IMR-90 (cell line): Measurements from ENCODE around the gene TMEM63B.

Experiments used
- CTCF ChIP-seq: conservative IDR thresholded peaks from 2 replicates; pipeline ENCODE4 v1.5.1; 2012; ENCODE audit warnings: mild to moderate bottlenecking, low read depth, low read length, improper control_type of control experiment
- ELK1 ChIP-seq: fragments of 150-350 bp; IDR thresholded peaks from 2 replicates; pipeline ENCODE4 v1.6.1; 2016; ENCODE audit warnings: low read depth, mild to moderate bottlenecking, low read length, moderate library complexity, borderline replicate concordance
- FOS ChIP-seq: fragments of 150-350 bp; IDR thresholded peaks from 2 replicates; pipeline ENCODE4 v1.6.1; 2016; ENCODE audit warnings: low read depth, low read length
- MAZ ChIP-seq: IDR thresholded peaks from 2 replicates; pipeline ENCODE4 v1.6.1; 2012; ENCODE audit warnings: low read depth, mild to moderate bottlenecking, low read length, improper control_type of control experiment, moderate library complexity, borderline replicate concordance
- MXI1 ChIP-seq: IDR thresholded peaks from 2 replicates; pipeline ENCODE4 v1.6.1; 2012; ENCODE audit warnings: low read depth, mild to moderate bottlenecking, low read length, moderate library complexity, borderline replicate concordance
- NFE2L2 ChIP-seq: fragments of 150-350 bp; IDR thresholded peaks from 2 replicates; pipeline ENCODE4 v1.6.1; 2016; ENCODE audit warnings: low read depth, mild to moderate bottlenecking, low read length
- SMC3 ChIP-seq: fragments of 150-350 bp; IDR thresholded peaks from 2 replicates; pipeline ENCODE4 v1.6.1; 2016; ENCODE audit warnings: low read depth, mild to moderate bottlenecking, antibody characterized with exemption, low read length, moderate library complexity
- USF2 ChIP-seq: fragments of 150-350 bp; IDR thresholded peaks from 2 replicates; pipeline ENCODE4 v1.6.1; 2017; ENCODE audit warnings: mild to moderate bottlenecking, antibody characterized with exemption, low read length, low read depth

GRCh38 chr6:44078827-44079671 lies 48.3 kb upstream of the TMEM63B start:
- peak; percentile 94 for TF ChIP-seq CTCF
- TF ChIP-seq FOS = no peak
- 0 out of 2 replicates have a peak, but pooled peaks have one; percentile 53 for TF ChIP-seq MAZ
- TF ChIP-seq MXI1 = no peak
- TF ChIP-seq ELK1 = no peak
- TF ChIP-seq USF2 = no peak
- TF ChIP-seq NFE2L2 = no peak
- TF ChIP-seq SMC3 = peak; percentile 97
